NB4 (cell line): ENCODE measurements around the gene CHCHD4.

Experiments used
- CTCF ChIP-seq: IDR thresholded peaks from one replicate; pipeline ENCODE4 v1.5.1; 2012; ENCODE audit warnings: low read depth, low read length
- MYC ChIP-seq: IDR thresholded peaks from 2 replicates; pipeline ENCODE4 v1.6.1; 2011; ENCODE audit warnings: low read depth, low read length
- POLR2A ChIP-seq: IDR thresholded peaks from 2 replicates; pipeline ENCODE4 v1.6.1; 2011; ENCODE audit warnings: mild to moderate bottlenecking; ENCODE audit not compliant: insufficient read length; ENCODE audit errors: extremely low read depth

- TF ChIP-seq CTCF (no peak), POLR2A (no peak), MYC (no peak)
Measured at GRCh38 chr3:14126887-14127505, 2.3 kb upstream of the CHCHD4 start.
